22Rv1 (cell line): ENCODE results near the gene SPATA31D3.

Experiments used
- H3K27ac ChIP-seq: fragments of 450-650 bp; 2 replicates; pipeline ENCODE4 v1.5.1; 2017
- ZFX ChIP-seq: fragments of 450-650 bp; IDR thresholded peaks from 2 replicates; pipeline ENCODE4 v1.6.1; 2017; ENCODE audit warnings: antibody characterized with exemption, borderline replicate concordance
- TF ChIP-seq, protein P1 (sequence below): fragments of 450-650 bp; IDR thresholded peaks from 2 replicates; pipeline ENCODE4 v1.5.1; 2017; ENCODE audit warnings: mild to moderate bottlenecking

Gene SPATA31D3

DNA sequence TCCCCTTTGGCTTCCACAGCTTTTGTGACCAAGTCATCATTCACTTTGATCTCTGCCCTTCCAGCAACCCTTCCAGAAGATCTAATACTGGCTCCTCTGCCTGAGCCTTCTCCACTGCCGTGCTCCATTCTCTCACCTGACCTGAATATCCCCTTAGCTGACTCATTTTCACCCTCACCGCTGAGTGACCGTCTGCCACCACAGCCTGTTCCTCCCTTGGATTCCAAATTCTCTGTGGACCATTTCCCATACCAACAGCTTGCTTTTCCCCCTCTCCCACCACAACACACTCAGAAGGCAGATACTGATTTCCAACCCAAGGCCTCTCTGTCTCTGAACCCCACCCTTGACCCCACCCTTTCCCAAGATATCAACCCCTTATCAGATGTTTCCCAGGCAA, 24.7 kb downstream of the SPATA31D3 start:
- H3K27ac ChIP-seq: no peak overlapping the region
- TF ChIP-seq, protein P1, sequence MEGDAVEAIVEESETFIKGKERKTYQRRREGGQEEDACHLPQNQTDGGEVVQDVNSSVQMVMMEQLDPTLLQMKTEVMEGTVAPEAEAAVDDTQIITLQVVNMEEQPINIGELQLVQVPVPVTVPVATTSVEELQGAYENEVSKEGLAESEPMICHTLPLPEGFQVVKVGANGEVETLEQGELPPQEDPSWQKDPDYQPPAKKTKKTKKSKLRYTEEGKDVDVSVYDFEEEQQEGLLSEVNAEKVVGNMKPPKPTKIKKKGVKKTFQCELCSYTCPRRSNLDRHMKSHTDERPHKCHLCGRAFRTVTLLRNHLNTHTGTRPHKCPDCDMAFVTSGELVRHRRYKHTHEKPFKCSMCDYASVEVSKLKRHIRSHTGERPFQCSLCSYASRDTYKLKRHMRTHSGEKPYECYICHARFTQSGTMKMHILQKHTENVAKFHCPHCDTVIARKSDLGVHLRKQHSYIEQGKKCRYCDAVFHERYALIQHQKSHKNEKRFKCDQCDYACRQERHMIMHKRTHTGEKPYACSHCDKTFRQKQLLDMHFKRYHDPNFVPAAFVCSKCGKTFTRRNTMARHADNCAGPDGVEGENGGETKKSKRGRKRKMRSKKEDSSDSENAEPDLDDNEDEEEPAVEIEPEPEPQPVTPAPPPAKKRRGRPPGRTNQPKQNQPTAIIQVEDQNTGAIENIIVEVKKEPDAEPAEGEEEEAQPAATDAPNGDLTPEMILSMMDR: no peak
- TF ChIP-seq ZFX: no peak

GRCh38 chr9:81969971-81970370, 26.7 kb downstream of the SPATA31D3 start:
- H3K27ac ChIP-seq: no peak overlapping the region
- no peak for TF ChIP-seq ZFX
- TF ChIP-seq, protein P1: no peak

GRCh38 chr9:81971727-81972126, 28.4 kb downstream of the SPATA31D3 start:
- TF ChIP-seq ZFX: no peak
- TF ChIP-seq, protein P1: no peak
- H3K27ac ChIP-seq: no peak overlapping the region

DNA sequence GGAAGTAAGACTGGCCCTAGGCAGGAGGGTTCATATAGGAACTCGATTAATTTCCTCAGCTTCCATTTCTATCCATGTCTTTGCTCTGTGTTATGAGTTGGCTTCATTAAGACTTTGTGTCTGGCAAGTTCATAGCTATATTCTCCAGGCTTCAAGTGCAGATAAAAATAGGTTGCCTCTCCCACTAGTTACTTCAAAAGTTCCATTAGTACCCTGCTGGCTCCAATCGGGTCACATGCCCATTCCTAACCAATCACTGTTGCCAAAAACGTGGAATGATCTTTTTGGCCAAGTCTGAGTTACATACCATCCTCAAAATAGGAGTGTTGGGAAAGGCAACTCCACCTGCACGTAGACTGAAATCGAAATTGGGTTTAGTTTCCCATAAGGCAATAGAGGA, 31.5 kb downstream of the SPATA31D3 start:
- no peak for TF ChIP-seq ZFX
- TF ChIP-seq, protein P1: no peak
- H3K27ac ChIP-seq: no peak overlapping the region

DNA sequence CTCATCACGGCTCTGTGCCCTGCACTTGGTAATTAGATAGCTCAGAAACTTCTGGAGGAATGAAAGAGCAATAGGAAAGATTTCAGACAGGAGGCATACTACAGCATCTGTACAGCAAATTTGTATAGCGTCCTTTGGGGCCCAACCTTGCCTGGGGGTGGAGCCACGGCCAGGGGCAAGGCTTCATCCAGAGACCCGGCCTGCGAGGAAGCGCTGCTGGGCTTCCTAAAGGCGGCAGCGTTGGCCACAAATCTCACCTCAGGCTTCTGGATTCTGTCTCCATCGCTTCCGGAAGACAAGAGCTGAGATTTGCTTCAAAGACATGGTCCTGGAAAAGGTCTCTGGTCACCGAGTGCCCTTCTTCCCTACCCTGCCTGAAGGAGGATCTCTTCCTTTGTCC, 33.1 kb downstream of the SPATA31D3 start:
- TF ChIP-seq, protein P1: no peak
- TF ChIP-seq ZFX: no peak
- no peak overlapping the region for H3K27ac ChIP-seq

DNA sequence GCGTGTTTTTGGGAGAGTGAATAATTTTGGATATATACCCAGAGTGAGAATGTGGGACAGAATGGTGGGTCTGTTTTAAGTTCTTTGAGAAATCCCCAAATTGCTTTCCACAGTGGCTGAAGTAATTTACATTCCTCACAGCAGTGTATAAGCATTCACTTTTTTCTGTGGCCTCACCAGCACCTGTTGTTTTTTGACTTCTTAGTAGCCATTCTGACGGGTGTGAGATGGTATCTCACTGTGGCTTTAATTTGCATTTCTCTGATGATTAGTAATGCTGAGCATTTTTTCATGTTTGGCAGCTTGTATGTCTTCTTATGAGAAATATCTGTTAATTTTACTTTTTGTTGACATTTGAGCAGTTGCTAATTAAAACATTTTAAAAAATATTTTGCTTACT, 35.9 kb downstream of the SPATA31D3 start:
- TF ChIP-seq ZFX: no peak
- TF ChIP-seq, protein P1: no peak
- H3K27ac ChIP-seq: no peak overlapping the region

GRCh38 chr9:81980568-81980967, 37.3 kb downstream of the SPATA31D3 start:
- TF ChIP-seq ZFX: no peak
- TF ChIP-seq, protein P1: no peak
- H3K27ac ChIP-seq: no peak overlapping the region

- TF ChIP-seq ZFX: no peak
- TF ChIP-seq, protein P1: no peak
- no peak overlapping the region for H3K27ac ChIP-seq
These were observed 38.6 kb downstream of the SPATA31D3 start for GRCh38 chr9:81981883-81982282.
